GM12878 (cell line): Measurements from ENCODE around the gene HNRNPF. TPM values are rescaled to one million over a fixed set of nuclear protein-coding genes. Genes with fewer than 3 reads are reported as not detected.

Source experiments
- BACH1 ChIP-seq: fragments of 450-650 bp; IDR thresholded peaks from 2 replicates; pipeline ENCODE4 v1.6.1; 2017; ENCODE audit warnings: mild to moderate bottlenecking, borderline replicate concordance
- BCL11A ChIP-seq: IDR thresholded peaks from 2 replicates; pipeline ENCODE4 v1.6.1; 2011; ENCODE audit warnings: low read depth, low read length
- BCL3 ChIP-seq: IDR thresholded peaks from 2 replicates; pipeline ENCODE4 v1.6.1; 2011; ENCODE audit warnings: borderline replicate concordance, low read depth, mild to moderate bottlenecking, moderate library complexity, low read length; ENCODE audit not compliant: insufficient read depth, poor library complexity, severe bottlenecking
- EED ChIP-seq: sonication (generic); IDR thresholded peaks from 2 replicates; pipeline ENCODE4 v1.6.1; 2016; ENCODE audit warnings: antibody characterized with exemption, low read depth
- ELK1 ChIP-seq: IDR thresholded peaks from 2 replicates; pipeline ENCODE4 v1.6.1; 2012; ENCODE audit warnings: low read depth, low read length, improper control_type of control experiment
- ETV6 ChIP-seq, 2 experiments: fragments of 450-650 bp in 1 of 2; IDR thresholded peaks in 1 of 2; conservative IDR thresholded peaks in 1 of 2; 2 replicates each; pipeline ENCODE4 v1.6.1; 2014; ENCODE audit warnings: antibody characterized with exemption in 1 of 2, borderline replicate concordance in 1 of 2, low read depth in 1 of 2, mild to moderate bottlenecking in 1 of 2, moderate library complexity in 1 of 2
- FOS ChIP-seq: IDR thresholded peaks from 3 replicates; pipeline ENCODE4 v1.6.1; 2011; ENCODE audit warnings: borderline replicate concordance; ENCODE audit not compliant: insufficient read length; ENCODE audit errors: extremely low read depth
- FOXK2 ChIP-seq: fragments of 450-650 bp; IDR thresholded peaks from 2 replicates; pipeline ENCODE4 v1.6.1; 2017; ENCODE audit warnings: mild to moderate bottlenecking, moderate library complexity
- IRF3 ChIP-seq: fragments of 450-650 bp; IDR thresholded peaks from 2 replicates; pipeline ENCODE4 v1.6.1; 2014; ENCODE audit warnings: mild to moderate bottlenecking
- MEF2B ChIP-seq: fragments of 450-650 bp; IDR thresholded peaks from 2 replicates; pipeline ENCODE4 v1.6.1; 2018; ENCODE audit warnings: mild to moderate bottlenecking, moderate library complexity; ENCODE audit not compliant: partially characterized antibody, poor library complexity, severe bottlenecking
- MTA2 ChIP-seq: fragments of 450-650 bp; IDR thresholded peaks from 2 replicates; pipeline ENCODE4 v1.6.1; 2016; ENCODE audit warnings: low read depth, mild to moderate bottlenecking, moderate library complexity
- RBBP5 ChIP-seq: fragments of 200-600 bp; sonication (generic); conservative IDR thresholded peaks from 2 replicates; pipeline ENCODE4 v1.6.1; 2016
- SIX5 ChIP-seq: IDR thresholded peaks from 2 replicates; pipeline ENCODE4 v1.6.1; 2011; ENCODE audit warnings: mild to moderate bottlenecking, low read depth, low read length, moderate library complexity; ENCODE audit not compliant: severe bottlenecking
- SMARCA5 ChIP-seq: fragments of 450-650 bp; IDR thresholded peaks from 2 replicates; pipeline ENCODE4 v1.6.1; 2017; ENCODE audit warnings: mild to moderate bottlenecking
- SREBF1 ChIP-seq: IDR thresholded peaks from 2 replicates; pipeline ENCODE4 v1.6.1; 2012; ENCODE audit warnings: mild to moderate bottlenecking, low read length
- TCF12 ChIP-seq: IDR thresholded peaks from 2 replicates; pipeline ENCODE4 v1.6.1; 2011; ENCODE audit warnings: low read depth, mild to moderate bottlenecking, low read length
- TCF3 ChIP-seq: IDR thresholded peaks from 2 replicates; pipeline ENCODE4 v1.6.1; 2012; ENCODE audit warnings: low read depth, mild to moderate bottlenecking, low read length, borderline replicate concordance; ENCODE audit not compliant: insufficient read depth
- TCF7 ChIP-seq: IDR thresholded peaks from 2 replicates; pipeline ENCODE4 v1.6.1; 2014; ENCODE audit warnings: antibody characterized with exemption, borderline replicate concordance
- ZBTB11 ChIP-seq: fragments of 450-650 bp; formaldehyde crosslinking; IDR thresholded peaks from 2 replicates; pipeline ENCODE4 v1.5.0; 2022; ENCODE audit warnings: mild to moderate bottlenecking, missing genetic modification characterization
- ZSCAN29 ChIP-seq: fragments of 450-650 bp; IDR thresholded peaks from 2 replicates; pipeline ENCODE4 v1.6.1; 2017; ENCODE audit warnings: mild to moderate bottlenecking, moderate library complexity
- polyA plus RNA-seq, 11 experiments: library from polyadenylated mRNA; depleted of rRNA in 4 of 11; unstranded in 6 of 11; stranded (reverse) in 5 of 11; fragments of >200 nt; fragmentation: Nextera tagmentation in 4 of 11; fragmentation: Illumina TruSeq in 1 of 11; extraction: Ambion mirVana in 4 of 11; extraction: Trizol in 1 of 11; gene quantifications; 1 replicate in 1 of 11; 2 replicates in 10 of 11; pipeline versions ENCODE4 v1.2.1 to v1.2.3, GENCODE V29; 2011 to 2016; ENCODE audit warnings: inconsistent platforms in 2 of 11, missing spikeins in 2 of 11, low read depth in 1 of 11
- total RNA-seq, 4 experiments: library from RNA; depleted of rRNA in 3 of 4; stranded (reverse); fragments of >200 nt in 3 of 4; fragmentation: Illumina TruSeq in 1 of 4; extraction: Trizol in 1 of 4; gene quantifications; 2 replicates each; pipeline versions ENCODE4 v1.2.1 to v1.2.3, GENCODE V29; 2013 to 2021
- TF ChIP-seq, protein P1 (sequence below): fragments of 150-350 bp; IDR thresholded peaks from 2 replicates; pipeline ENCODE4 v1.6.1; 2014; ENCODE audit warnings: mild to moderate bottlenecking, low read depth, low read length

The HNRNPF gene
- total and polyA plus RNA-seq, 10 of the 15 experiments (the other 5 are each of a cell fraction or from before 2014, with no cell fraction given): 156 to 373 (median 293) TPM

DNA sequence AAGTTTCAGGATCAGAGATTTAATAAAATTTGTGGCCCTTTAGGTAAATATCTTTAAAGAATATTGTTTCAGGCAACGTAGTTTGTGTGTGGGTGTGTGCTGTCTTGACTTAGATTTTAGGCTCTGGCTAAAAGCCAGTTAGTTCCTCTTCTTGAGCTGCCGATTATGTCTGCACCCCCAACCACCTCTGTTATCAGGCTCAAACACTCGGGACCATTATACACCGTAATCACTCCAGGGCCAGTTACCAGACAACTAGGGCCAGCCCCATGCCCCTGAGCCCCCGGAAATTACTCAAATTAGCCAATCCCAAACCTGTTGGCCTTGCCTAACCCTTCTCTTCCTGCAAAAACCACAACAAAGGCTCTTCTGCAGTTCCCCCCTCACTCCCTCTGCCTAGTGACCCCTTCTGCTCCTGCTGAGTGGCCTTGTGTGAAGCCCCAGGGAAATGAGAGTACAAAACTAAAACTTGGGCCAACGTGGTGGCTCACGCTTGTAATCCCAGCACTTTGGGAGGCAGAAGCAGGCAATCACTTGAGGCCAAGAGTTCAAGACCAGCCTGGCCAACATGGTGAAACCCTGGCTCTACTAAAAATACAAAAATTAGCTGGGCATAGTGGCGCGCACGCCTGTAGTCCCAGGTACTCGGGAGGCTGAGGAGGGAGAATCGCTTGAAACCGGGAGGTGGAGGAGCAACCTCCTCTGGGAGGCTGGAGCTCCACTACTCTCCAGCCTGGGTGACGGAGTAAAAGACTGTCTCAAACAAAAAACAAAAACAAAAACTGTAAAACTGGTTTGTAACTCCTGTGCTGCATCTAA, 9.2 kb upstream of the HNRNPF start (continued):
- TF ChIP-seq BCL3 (peak; percentile 18), FOXK2 (no peak), FOS (no peak), BCL11A (0 out of 2 replicates have a peak, but pooled peaks have one; percentile 17), ELK1 (no peak), EED (peak; percentile 81; the same call in 1 of the 2 replicates), SIX5 (no peak), RBBP5 (no peak), ZSCAN29 (no peak), SREBF1 (no peak), BACH1 (no peak), SMARCA5 (peak; percentile 66; the same call in 1 of the 2 replicates), TCF12 (0 out of 2 replicates have a peak, but pooled peaks have one; percentile 9), MTA2 (peak; percentile 52), ETV6 (conservative IDR thresholded peaks at IDR 0.05 in 1 of 2, IDR thresholded peaks at IDR 0.05 in 1 of 2; ENCODE audit: borderline replicate concordance in 1 of 2, low read depth in 1 of 2) (peak in 1 of 2 experiments; percentile 48; a peak in 1 of 4 replicates), TCF3 (no peak), ZBTB11 (no peak), TCF7 (peak; percentile 99), IRF3 (no peak), MEF2B (peak; percentile 64)
- TF ChIP-seq, protein P1, sequence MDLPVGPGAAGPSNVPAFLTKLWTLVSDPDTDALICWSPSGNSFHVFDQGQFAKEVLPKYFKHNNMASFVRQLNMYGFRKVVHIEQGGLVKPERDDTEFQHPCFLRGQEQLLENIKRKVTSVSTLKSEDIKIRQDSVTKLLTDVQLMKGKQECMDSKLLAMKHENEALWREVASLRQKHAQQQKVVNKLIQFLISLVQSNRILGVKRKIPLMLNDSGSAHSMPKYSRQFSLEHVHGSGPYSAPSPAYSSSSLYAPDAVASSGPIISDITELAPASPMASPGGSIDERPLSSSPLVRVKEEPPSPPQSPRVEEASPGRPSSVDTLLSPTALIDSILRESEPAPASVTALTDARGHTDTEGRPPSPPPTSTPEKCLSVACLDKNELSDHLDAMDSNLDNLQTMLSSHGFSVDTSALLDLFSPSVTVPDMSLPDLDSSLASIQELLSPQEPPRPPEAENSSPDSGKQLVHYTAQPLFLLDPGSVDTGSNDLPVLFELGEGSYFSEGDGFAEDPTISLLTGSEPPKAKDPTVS: no peak
